Urothelium cell line (cell line): ENCODE data around the gene FANCL.
"Not testable (repeated sequence)": the region's sequence is repeated elsewhere in the genome, so short reads cannot be mapped to it uniquely, and the experiment has no call there.

ENCODE experiments used
- DNase-seq: peaks from one replicate; pipeline ENCODE4 v3.0.0; 2011; ENCODE audit warnings: low spot score, mixed read lengths
- FAIRE-seq: peaks from 2 replicates; lab custom pipeline; 2011; peaks lifted over from hg19 to GRCh38; lab: Jason Lieb, UNC

Gene FANCL

GRCh38 chr2:58207189-58207588 is 33.9 kb downstream of the FANCL start:
- DNase-seq (no peak), FAIRE-seq (no peak)

GRCh38 chr2:58206785-58207184 is 34.3 kb downstream of the FANCL start:
- FAIRE-seq (no peak), DNase-seq (no peak)

GRCh38 chr2:58204195-58204959 is 36.7 kb downstream of the FANCL start:
- no peak for DNase-seq
- no peak for FAIRE-seq

GRCh38 chr2:58203018-58203417 is 38.1 kb downstream of the FANCL start:
- no peak for FAIRE-seq

GRCh38 chr2:58202404-58202803 is 38.7 kb downstream of the FANCL start:
- FAIRE-seq (no peak), DNase-seq (no peak)

More at GRCh38 chr2:58203018-58203417, 38.1 kb downstream of the FANCL start:
- no peak for DNase-seq

GRCh38 chr2:58197894-58198293 is 43.2 kb downstream of the FANCL start:
- DNase-seq: no peak
- no peak for FAIRE-seq

- no peak for DNase-seq
- no peak for FAIRE-seq
These were observed 45.5 kb downstream of the FANCL start for GRCh38 chr2:58195662-58196061.

- FAIRE-seq (no peak), DNase-seq (no peak)
These were observed 46.7 kb downstream of the FANCL start for GRCh38 chr2:58194458-58194857.

GRCh38 chr2:58187022-58187421 is 54.1 kb downstream of the FANCL start:
- FAIRE-seq, DNase-seq: not testable (repeated sequence)

- FAIRE-seq (peak; percentile 32), DNase-seq (no peak)
These were observed 54.6 kb downstream of the FANCL start for GRCh38 chr2:58186501-58186900.

- no peak for FAIRE-seq
- no peak for DNase-seq
These were observed 58.6 kb downstream of the FANCL start for GRCh38 chr2:58182527-58182926.

GRCh38 chr2:58180635-58181034 is 60.5 kb downstream of the FANCL start:
- FAIRE-seq (no peak), DNase-seq (no peak)

GRCh38 chr2:58180175-58180574 is 61.0 kb downstream of the FANCL start:
- DNase-seq, FAIRE-seq: not testable (repeated sequence)

- not testable (repeated sequence) for FAIRE-seq, DNase-seq
These were observed 63.9 kb downstream of the FANCL start for GRCh38 chr2:58177187-58177586.

GRCh38 chr2:58171831-58172230 is 69.3 kb downstream of the FANCL start:
- FAIRE-seq, DNase-seq: not testable (repeated sequence)

- not testable (repeated sequence) for FAIRE-seq, DNase-seq
These were observed 70.7 kb downstream of the FANCL start for GRCh38 chr2:58170334-58170933.

- not testable (repeated sequence) for FAIRE-seq, DNase-seq
These were observed 71.3 kb downstream of the FANCL start for GRCh38 chr2:58169845-58170244.

- FAIRE-seq: not testable (repeated sequence)
These were observed 73.0 kb downstream of the FANCL start for GRCh38 chr2:58168130-58168529.

GRCh38 chr2:58163913-58164312 is 77.2 kb downstream of the FANCL start:
- FAIRE-seq (no peak), DNase-seq (no peak)

More at GRCh38 chr2:58168130-58168529, 73.0 kb downstream of the FANCL start:
- not testable (repeated sequence) for DNase-seq

- FAIRE-seq (no peak), DNase-seq (no peak)
These were observed 82.6 kb downstream of the FANCL start for GRCh38 chr2:58158481-58158880.

- no peak for FAIRE-seq
These were observed 83.4 kb downstream of the FANCL start for GRCh38 chr2:58157754-58158153.

GRCh38 chr2:58156780-58157179 is 84.3 kb downstream of the FANCL start:
- no peak for FAIRE-seq
- peak; percentile 4 for DNase-seq

More at GRCh38 chr2:58157754-58158153, 83.4 kb downstream of the FANCL start:
- no peak for DNase-seq
